H4 (cell line): ENCODE data around the gene STYXL2. TPM values are rescaled to one million over a fixed set of nuclear protein-coding genes. Genes with fewer than 3 reads are reported as not detected.

Source experiments
- DNase-seq: peaks from one replicate; pipeline ENCODE4 v3.0.0-alpha.2; 2015; ENCODE audit warnings: low spot score
- total RNA-seq: library from RNA; depleted of rRNA; stranded (reverse); fragments of >200 nt; shearing (Covaris generic); gene quantifications from 2 replicates; pipeline ENCODE4 v1.2.3, GENCODE V29; 2014; rRNA removed

The STYXL2 gene
- total RNA-seq, result 0.04 TPM in 1 of 2 replicates, not detected in the other

DNA sequence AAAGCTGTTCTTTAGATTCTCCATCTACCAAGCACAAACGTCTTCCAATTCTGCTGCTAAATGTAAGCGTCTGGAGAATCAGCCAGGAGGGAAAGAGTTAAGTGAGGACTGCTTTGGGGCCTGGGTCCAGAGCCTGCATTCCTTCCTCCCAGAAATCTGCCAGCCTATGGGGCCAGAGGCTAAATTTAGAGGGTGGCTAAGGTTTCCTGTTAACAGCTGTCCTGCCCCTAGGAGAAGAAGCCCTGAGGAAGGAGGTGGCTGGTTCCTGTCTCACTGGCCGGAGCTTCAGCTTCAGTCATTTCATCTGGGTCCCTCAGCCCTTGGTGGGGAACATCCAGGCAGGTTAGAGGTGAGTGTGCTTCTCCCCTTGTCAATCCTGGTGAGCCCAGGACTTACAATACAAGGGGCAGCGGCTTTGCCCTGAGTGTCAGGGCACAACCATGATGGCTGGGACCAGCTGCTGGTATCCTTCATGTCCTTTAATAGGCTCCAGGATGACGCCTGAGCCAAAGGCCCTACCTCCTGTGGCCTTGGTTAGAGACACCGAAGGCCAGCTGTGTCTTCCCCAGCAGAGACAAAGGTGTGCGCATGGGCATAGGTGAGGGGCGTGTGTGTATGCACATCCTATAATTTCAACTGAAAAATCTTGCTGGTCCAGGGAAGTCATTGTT, at the start of gene STYXL2:
Gene STYXL2 (plus strand): TSS at position 230 of the 671 bp plus-strand sequence. CDS start 775 bp downstream, outside the sequence.
- no peak for DNase-seq

DNA sequence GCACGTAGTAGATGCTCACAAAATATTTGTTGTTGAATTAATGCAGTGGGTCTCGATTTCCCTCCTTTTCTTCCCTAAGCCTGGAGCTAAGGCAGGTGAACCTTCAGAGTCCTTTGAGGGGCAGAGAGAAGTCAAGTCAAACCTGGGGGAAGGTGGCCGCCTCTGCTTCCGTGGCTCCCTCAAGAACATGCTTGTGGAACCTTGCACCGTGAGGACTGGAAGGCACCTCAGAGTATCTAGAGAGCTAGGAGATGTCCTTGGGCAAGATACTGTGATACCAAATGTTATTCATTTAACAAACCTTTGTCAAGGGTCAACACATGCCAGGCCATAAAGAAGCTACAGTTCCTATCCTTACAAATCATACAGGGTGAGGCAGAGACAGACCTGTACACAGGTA, 42.0 kb upstream of the STYXL2 start:
- no peak for DNase-seq

DNA sequence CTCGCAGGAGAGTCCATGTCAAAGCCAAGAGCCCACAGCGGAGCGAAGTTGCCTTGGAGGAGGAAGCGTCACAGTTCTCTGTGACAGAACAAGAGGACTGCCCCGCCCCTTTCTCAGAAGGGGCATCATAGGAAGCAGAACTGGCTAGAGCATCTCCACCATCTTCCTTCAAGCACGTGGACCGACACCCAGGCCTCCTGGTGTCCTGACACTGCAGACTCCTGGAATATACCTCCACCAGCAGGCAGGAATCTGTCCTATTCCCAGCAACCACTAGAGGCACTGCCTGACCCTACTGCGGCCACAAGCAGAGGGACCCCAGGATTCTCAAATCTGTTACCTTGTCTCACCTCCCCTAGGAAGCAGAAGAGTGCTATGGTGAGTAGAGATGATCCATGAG, 41.5 kb upstream of the STYXL2 start:
- DNase-seq, result no peak

DNA sequence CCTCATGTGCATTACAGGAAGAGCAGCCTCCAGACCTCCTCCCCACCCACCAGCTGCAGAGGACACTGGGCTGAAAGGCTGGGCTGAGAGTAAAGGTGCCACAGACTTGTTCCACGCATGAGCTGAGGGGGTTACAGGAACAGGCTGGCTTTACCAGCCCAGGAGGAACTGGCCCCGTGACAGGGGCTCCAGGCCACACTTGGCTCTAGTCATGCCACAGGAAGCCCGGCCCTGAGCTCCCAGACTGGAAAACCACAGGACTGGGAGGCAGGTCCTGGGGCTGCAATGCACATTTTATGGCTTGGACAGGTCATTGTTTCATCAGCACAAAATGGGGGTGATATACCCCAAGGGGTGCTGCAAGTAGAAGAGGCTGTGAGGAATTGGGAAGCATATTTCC, 39.3 kb upstream of the STYXL2 start:
- DNase-seq, result peak; percentile 38

DNA sequence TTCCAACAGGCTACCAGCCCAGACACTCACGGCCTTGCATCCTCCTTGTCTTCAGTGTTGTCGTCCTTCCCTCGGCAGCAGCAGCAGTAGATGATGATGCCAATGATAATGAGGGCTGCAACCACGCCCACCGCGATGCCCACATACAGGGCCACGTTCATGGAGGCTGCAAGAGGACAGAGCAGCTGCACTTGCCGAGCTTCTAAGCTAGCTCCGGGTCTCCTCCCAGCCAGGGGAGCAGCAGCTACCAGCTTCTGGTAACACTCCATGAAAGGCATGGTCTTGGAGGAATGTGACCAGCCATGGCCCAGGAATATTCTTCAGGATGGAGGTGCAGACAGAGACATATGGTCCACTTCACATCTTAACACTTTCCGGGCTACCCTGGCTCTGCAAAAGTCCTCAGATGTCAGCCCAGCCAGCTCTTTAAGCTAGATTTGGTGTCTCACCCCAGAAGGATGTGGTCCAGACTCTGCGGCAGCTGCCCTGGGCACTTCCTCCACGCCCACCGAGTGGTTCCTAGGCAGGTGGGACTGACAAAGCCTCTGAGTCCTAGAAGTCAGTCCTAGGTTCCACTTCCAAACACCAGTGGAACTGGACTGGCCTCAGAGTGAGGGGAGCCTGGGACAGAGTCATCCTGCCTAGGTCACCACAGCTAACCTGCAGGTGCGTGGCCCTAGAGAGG, 38.8 kb upstream of the STYXL2 start:
- DNase-seq, result no peak

DNA sequence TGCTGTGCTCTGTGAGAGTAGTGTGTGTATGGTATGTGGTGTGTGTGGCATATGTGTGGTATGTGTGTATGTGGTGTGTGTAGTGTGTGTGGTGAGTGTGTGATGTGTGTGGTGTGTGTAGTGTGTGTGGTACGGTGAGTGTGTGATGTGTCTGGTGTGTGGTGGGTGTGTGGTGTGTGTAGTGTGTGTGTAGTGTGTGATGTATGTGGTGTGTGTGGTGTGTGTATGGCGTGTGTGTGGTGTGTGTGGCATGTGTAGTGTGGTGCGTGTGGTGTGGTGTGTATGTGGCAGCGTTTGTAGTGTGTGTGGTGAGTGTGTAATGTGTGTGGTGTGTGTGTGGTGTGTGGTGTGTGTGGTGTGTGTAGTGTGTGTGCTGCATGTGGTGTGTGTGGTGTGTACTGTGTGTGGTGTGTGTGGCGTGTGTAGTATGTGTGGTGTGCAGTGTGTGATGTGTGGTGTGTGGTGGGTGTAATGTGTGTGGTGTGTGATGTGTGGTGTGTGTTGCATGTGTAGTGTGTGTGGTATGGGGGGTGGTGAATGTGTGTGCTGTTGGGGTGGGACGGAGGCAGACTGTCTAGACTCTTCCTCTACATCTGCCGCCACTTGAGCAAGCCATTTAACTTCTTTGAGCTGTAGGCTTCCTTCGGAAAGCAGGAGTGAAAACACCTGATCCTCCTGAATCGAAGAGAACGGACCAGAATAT, 37.2 kb upstream of the STYXL2 start:
- no peak for DNase-seq

DNA sequence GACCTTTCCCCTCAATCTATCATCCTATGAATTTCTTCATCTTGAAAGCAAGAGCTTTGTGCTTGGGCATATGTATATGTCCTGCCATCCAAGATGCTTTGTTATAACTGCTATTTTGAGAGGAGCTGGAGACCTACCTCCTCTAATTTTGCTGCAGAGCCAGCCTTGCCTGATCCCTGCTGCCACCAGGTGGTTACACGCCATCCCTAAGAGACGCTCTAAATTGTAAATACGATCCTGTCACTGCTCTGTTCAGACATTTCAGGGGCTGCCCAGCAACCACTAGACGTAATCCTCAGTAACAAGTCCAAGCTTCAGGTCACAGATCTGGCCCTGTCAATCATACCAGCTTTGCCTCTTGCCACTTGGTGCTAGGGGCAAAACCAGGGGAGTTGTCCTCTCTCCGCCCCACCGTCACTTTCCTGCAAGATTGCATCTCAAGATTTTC, 36.6 kb upstream of the STYXL2 start:
- DNase-seq, result peak; percentile 77

DNA sequence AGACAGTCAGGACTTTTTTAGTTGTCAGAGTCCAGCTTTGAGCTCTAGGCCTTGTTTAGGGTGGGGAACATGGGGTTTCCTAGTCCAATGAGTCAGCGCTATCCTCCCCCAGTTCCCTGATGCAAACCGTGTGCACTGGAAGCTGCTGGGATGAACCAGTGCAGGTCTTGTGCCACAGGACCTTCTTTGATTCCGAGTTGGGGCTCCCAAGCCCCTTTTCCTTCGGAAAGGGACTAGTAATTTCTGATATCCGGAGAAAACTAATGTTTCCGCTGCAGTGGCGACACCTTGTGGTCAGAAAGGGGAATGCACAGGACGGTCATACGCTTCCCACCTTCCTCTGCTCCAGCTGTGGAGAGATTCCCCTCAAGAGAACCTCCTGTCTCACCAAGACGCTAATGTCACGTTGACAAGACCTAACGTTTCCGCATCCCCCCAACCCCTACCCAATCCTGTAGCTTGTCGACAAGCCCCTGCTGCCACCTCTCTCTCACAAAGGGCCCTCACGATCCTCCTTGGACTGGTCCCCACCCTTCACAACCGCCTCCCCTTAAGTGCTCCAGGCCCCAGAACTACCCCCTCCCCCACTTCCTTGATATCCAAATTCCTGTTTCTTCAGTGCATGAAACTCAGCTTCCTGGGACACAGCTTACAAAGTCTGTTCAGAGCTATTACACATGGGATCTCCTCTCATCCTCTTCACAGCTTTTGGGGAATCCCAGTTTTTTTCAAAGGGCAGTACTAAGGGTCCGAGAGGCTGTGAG, 34.6 kb upstream of the STYXL2 start:
- DNase-seq, result peak; percentile 62

DNA sequence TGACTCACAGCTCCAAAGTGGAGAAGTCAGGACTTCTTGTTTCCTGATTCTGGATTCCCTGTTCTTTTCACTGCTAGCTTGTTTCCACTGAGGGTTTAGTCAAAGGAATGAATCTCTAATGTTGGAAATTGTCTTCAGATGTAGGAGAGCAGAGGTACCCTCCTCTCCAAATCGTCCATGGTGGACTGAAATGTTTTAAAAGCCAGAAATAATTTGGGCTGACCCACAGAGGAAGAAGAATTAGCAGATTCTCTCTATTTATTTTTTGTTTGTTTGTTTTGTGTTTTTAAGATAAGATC, 34.1 kb upstream of the STYXL2 start:
- DNase-seq, result no peak

DNA sequence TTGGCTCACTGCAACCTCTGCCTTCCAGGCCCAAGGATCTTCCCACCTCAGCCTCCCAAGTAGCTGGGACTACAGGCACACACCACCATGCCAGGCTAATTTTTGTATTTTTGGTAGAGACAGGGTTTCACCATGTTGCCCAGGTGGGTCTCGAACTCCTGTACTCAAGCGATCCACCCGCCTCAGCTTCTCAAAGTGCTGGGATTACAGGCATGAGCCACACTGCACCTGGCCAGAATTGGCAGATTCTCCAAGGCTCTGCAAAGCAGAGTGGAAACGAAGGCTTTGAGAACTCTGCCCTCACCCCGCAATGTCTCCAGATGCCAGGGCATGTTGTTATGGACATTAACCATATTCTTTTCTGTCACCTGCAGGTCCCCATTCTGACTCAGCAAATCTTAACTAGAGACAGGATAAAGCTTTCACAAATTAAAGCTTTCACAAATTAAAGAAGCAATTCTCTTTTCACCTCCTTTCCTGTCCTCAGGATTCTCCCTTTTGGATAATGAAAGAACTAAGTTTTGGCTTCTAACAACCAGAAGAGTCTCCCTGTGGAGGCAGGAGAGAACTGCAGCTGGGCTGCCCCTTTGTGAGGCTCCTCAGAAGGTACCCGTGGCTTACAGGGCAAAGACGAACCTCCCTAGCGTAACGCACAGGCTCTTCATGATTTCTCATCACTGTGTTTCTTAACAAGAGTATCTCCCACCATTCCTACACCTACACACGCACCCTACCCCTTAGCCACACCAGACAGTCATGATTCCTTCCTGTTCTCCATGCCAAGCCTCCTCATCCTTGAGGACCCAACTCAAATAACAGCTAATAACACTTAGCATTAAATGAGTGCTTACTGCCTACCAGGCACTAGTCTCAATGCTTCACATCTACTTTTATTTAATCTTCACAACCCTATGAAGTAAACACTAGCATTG, 33.5 kb upstream of the STYXL2 start:
- no peak for DNase-seq

DNA sequence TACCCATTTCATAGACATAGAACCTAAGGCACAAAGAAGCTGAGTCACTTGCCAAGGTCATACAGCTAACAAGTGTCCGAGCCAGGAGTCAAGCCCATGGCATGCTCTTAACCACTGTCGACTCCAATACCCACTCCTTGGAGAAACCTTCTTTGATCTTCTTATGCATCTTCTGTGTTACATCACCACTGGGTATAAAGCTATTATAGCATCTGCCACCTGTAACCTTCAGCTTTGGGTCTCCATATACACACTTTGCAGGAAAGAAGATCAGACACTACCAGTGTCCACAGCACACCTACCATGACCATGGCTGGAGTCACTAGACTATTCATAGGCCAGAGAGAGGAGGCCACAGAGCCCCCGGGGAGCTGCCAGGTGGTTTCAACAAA, 32.8 kb upstream of the STYXL2 start:
- no peak for DNase-seq

DNA sequence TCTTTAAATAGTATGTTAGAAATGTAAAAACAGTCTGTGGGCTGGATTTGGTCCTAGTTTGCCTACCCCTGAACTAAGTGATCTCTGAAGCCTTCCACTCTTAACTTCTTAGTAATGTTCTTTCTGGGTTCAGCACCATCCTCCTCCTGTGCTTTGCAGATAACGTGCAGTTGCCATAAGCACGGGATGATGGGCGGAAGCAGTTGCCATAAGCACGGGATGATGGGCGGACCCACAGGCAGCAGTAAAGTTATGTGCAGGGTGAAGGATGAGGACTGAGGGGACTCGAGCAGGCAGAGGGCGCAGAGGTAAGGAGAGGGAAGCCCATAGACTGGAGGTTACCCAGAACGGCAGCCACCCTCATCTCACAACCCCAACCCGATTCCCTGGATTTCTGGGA, 29.3 kb upstream of the STYXL2 start:
- no peak for DNase-seq

DNA sequence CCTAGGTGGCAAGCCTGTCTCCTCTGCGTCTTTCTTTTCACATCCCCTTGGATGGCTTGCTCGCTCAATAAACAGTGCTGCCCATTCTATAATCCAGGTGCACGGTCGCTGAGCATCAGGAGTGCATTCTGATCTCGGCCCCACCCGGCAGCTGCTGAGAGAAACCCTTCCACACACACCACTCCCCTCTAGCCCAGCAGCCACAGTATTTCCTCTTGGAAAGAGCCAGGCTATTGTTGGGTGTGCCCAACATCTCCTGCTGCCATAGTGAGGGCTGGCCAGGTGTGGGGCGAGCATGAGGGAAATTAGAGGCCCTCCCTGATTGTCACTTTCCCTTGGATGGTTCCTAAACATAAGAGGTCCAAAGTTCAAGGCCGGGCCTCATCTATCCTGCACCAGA, 28.4 kb upstream of the STYXL2 start:
- no peak for DNase-seq

DNA sequence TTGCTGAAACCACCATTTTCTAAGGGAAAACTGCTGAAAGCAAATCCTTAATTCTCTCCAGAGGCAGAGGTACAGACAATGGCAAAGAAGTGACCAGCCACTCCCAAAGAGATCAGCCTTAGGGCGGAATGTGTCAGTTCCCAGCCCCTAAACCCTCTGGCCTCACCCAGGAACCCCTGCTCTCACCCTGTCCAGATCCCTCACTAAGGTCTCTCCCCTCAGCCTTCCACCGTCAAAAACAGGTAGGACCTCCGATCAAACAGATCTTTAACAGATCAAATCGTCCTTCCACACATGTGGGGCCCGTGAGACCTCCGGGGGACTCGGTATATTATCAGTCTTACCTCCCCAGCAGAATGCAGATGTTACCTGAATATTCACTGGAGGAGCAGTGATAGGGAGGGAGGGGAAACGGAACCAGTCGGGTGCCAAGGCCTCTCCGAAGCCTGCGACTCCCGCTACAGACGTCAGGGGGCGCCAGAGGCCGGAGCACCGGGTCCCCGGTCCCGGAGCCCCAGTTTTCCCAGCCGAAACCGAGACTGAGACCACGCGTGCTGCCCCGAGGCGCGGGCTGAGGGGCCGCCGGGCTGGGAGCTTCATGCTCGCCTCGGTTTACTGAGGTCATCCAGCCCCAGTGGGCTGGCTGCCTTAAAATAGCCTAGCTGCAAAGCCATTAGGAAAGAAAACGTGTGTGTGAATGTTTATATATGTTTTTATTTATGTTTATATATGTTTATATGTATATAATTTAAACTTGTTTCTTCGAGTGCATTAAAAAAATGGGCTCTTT, 27.3 kb upstream of the STYXL2 start:
- peak; percentile 29 for DNase-seq

DNA sequence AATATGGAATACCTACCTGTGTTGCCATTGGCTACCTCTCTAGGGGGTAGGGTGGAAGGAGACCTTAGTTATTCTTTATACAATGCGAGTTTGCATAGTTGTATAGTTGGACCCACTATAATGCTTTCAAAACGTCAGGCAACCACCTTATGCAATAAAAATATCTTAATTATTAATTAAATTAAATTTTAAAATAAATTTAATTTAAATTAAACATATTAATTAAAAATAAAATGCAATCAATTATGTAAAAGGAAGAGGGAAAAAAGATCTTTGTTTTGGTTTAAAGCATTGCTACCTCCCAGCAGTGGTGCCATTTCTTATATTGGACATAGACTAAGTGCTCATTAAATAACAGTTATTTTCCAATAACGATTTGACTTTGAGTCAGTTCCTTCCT, 26.0 kb upstream of the STYXL2 start:
- no peak for DNase-seq

DNA sequence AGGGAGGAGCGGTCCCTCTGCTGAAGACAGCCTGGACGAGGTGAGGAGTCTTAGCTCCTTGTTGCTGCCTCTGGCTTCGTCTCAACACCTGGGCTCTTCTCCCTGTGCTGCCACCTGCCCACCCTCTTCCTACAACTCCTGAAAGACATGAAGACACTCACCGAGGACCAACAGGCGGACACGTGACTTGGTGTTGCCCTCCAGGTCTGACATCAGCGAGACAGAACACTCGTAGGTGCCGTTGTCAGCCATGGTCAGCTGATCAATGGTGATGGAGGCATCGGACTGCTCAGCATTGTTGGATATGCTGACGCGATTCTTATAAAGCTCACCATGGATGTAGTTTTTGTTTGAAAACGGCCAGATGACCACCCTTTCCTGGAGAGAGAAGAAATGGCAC, 25.1 kb upstream of the STYXL2 start:
- no peak for DNase-seq

DNA sequence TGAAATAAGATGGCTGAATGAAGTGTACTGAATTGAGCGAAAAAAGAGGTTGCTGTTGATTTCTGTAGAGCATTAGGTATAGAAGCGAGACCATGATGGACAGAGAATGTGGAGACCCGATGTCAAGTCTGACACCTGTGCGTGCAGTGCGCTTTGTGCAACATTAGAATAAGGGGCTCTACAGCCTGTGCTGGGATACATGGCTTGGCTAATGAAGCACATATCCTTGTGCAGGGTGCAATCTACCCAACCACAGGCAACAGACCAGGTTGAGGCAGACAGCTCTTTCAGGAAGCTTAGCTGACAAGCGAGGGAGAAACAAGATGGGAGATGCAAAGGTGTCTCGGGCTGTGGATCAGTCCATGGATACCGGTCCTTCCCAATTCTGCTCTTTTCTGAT, 22.6 kb upstream of the STYXL2 start:
- DNase-seq, result no peak

DNA sequence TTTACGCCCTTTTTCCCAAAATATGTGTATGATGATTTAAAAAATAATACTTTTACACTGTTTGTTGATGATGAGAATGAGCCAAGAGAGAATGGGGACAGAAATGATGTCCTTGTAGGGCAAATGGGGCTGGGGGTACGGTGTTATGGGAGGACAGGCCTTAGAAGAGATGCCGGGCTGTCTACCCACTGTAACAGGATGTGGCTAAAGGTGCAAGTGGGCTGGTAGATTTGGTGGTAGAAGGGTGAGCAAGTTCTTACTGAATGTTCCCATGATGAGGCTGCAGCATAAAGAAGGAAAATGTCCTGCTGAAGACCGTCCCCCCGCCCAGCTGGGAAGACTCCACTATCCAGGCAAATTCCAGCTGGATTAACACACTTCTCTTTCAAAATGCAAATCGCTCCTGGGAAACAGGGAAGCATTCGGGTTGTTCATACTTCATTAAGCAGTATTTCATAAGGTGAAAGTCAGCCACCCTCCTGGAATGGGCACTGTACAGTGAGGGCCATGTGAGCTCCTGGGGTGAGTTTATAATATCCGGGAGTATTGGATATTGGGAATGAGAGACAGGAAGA, 17.7 kb upstream of the STYXL2 start:
- no peak for DNase-seq

DNA sequence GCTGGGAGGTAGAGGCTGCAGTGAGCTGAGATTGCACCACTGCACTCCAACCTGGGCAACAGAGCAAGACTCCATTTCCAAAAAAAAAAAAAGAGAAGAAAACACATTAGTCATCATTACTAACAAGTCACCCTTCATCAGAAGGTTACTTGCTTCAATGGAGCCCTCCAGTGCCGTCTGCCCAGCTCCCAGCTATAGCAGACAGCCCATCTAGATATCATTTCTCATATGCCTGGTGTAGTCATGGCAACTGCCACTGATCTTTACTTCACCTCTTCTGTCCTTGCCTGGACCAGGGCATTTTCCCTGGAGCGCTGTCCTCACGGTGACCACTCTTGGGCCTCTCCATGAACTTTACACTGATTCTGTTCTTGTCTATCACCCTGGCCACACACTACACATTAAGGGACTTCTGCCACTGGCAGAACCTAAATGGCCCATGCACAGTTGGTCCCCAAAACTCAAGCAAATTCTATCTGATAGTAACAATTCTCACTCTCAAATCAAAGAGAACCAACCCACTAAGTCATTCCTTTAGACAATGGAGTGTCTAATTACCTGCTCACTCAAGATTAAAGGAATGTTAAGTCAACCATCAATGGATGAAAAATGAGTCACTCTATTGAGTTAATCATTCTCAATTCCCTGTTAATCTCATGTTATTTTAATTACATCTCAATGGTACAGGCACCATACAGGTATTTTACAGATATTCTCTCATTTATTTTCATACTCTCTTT, 16.6 kb upstream of the STYXL2 start:
- DNase-seq, result no peak
